Astrocyte of the cerebellum (primary cell): ENCODE measurements around the gene OPN3.

Experiments
- DNase-seq: peaks from one replicate; pipeline ENCODE4 v3.0.0-alpha.2; 2011; ENCODE audit warnings: low read depth
- H3K4me3 ChIP-seq: 2 replicates; pipeline ENCODE4 v1.5.1; 2011; ENCODE audit warnings: mild to moderate bottlenecking, low read depth, low read length, moderate library complexity
- in situ Hi-C: cut with HindIII; loops from 2 replicates; pipeline ENCODE4 v1.10.0; 2017; ENCODE audit warnings: low sequenced_read_pairs
- TF ChIP-seq, protein P1 (sequence below): IDR thresholded peaks from 2 replicates; pipeline ENCODE4 v1.5.1; 2012; ENCODE audit warnings: low read length, low read depth, moderate library complexity, mild to moderate bottlenecking; ENCODE audit errors: missing control alignments

OPN3 gene

DNA sequence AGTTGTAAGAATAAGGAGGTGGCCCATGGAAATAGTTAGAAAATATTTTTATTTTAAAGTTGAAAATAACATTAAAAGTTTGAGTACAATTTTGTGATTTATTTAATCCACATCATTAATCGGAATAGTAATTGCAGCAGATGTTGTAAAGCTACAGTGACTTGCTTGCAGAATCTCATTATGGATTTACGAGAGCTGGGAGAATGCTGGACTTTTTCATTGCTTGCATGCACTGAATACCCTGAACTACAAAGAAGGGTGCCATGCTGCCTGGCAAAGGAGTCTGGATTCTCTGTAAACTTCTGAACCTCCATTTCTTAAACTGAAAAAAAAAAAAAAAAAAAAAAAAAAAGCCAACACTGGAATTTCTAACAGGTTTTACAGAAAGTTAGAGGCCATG lies 38.4 kb upstream of the OPN3 start:
- in situ Hi-C loops, result no loop called here
- DNase-seq, result no peak
- TF ChIP-seq, protein P1, sequence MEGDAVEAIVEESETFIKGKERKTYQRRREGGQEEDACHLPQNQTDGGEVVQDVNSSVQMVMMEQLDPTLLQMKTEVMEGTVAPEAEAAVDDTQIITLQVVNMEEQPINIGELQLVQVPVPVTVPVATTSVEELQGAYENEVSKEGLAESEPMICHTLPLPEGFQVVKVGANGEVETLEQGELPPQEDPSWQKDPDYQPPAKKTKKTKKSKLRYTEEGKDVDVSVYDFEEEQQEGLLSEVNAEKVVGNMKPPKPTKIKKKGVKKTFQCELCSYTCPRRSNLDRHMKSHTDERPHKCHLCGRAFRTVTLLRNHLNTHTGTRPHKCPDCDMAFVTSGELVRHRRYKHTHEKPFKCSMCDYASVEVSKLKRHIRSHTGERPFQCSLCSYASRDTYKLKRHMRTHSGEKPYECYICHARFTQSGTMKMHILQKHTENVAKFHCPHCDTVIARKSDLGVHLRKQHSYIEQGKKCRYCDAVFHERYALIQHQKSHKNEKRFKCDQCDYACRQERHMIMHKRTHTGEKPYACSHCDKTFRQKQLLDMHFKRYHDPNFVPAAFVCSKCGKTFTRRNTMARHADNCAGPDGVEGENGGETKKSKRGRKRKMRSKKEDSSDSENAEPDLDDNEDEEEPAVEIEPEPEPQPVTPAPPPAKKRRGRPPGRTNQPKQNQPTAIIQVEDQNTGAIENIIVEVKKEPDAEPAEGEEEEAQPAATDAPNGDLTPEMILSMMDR, result no peak
- no peak overlapping the region for H3K4me3 ChIP-seq

DNA sequence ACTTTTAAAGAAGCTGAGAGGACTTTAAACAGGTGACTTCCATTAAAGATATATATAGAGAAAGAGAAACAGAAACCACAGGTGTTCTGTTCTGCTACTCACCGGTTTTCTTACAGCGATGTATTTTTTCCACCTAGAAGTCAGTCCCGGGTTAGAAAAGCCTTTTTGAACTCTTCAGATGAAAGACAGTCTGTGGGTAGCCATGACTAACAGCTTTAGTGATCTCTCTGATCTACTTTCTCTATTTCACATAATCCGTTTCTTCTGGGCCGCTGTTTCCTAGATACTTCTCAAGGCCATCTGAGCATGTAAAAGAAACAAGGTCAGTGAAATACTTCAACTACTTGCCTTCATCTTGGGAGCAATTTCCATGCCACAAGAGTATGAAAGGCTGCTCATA lies 37.0 kb upstream of the OPN3 start:
- in situ Hi-C loops, result no loop called here
- TF ChIP-seq, protein P1, result no peak
- H3K4me3 ChIP-seq, result no peak overlapping the region
- no peak for DNase-seq

DNA sequence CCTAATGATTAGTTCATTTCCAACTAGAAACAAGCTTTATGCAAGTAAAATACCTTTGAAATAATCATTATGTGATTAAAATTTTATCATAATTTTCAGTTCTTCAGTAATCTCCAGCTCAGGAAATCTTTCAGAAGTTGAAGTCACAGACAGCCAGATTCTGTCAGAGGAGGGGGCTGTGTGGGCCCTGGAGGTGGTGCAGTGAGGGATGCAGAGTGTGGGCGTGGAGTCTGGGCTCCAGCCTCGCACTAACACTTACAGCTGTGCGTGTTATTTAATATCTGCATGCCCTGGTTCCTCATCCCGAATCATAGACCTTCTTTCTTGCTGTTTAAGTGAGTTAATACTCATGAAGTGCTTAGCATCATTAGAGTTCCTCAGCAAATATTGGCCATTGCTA lies 35.8 kb upstream of the OPN3 start:
- TF ChIP-seq, protein P1, result no peak
- DNase-seq, result no peak
- in situ Hi-C loops, result no loop called here
- no peak overlapping the region for H3K4me3 ChIP-seq

DNA sequence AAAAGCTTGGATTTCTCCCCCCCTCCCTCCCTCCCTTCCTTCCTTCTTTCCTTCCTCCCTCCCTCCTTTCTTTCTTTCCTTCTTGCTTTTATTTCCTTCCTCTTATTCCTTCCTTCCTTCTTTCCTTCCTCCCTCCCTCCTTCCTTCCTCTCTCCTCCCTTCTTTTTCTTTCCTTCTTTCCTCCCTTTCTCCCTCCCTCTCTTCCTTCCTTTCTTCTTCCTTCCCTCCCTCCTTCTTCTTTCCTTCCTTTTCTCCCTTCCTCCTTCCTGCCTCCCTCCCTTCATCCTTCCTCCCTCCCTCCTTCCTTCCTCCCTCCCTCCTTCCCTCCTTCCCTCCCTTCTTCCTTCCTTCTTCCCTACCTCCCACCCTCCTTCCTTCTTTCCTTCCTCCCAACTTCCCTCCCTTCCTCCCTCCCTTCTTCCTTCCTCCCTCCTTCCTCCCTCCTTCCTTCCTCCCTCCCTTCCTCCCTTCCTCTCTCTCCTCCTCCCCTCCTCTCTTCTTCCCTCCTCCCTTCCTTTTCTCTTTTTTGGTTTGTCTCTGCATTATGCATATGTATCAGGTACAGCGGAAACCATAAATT lies 34.7 kb upstream of the OPN3 start:
- DNase-seq, result no peak
- in situ Hi-C loops, result no loop called here
- no peak overlapping the region for H3K4me3 ChIP-seq
- TF ChIP-seq, protein P1, result no peak

DNA sequence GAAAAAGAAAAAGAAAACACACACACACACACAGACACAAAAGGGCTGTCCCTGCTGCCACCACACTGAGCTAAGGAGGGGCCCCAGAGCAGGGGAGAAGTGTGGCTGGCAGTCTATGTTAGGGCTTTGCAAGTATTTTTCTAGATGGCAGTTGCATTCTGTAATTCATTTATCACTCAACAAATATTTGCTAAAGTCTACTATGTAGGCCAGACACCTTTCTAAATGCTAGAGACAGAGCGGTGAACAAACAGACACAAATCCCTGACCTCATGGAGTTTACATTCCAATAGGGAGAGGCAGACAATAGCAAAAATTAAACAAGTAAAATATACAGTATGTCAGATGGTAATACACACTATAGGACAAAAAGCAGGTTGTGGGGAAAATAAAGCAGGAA lies 32.1 kb upstream of the OPN3 start:
- TF ChIP-seq, protein P1, result no peak
- no peak for DNase-seq
- no peak overlapping the region for H3K4me3 ChIP-seq
- in situ Hi-C loops, result no loop called here

DNA sequence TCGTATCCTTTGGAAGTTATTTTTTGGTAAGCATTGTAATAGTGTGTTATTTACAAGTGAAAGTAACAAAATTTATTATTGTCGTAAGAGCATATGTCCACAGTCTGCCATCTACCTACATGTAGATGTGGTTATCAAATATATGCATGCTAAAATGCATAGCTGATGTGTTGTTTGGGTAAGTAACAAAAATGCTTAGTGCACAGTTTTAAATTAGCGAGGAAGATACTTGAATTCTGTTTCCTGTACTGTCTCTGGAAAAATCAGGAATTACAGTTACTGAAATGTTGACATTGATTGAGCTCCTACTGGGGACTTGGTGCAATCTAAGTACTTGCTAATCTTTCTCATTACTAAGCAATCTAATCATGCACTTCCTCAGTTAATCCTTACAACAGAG lies 26.2 kb upstream of the OPN3 start:
- no peak for DNase-seq
- H3K4me3 ChIP-seq, result no peak overlapping the region
- in situ Hi-C loops, result no loop called here
- TF ChIP-seq, protein P1, result no peak
